HCT116 (cell line): Measurements from ENCODE around the gene PCK2. TPM values are rescaled to one million over a fixed set of nuclear protein-coding genes. Genes with fewer than 3 reads are reported as not detected.

Source experiments
- ATAC-seq: fragments of 200-7000 bp; cut with Tn5 transposase; 2 replicates; pipeline ENCODE4 v1.9.1; 2020; ENCODE audit warnings: mild to moderate bottlenecking, moderate library complexity
- BruUV-seq: library from RNA; stranded (reverse); fragments of 400-500 nt; replicated peaks from 2 replicates; lab custom pipeline; 2021; lab: Mats Ljungman, UMichigan
- CTCF ChIA-PET: fragments of 300-600 bp; sonication (Branson Sonifier 250); formaldehyde crosslinking; loops from one replicate; lab custom pipeline; 2021; ENCODE audit warnings: antibody characterized with exemption; lab: Charles Lee
- POLR2A ChIA-PET: fragments of 300-600, 350-600 bp; sonication (Branson Sonifier 250); formaldehyde crosslinking; loops from one replicate; lab custom pipeline; 2021; ENCODE audit warnings: antibody characterized with exemption; lab: Charles Lee
- RAD21 ChIA-PET, 2 experiments: fragments of 300-600 bp; sonication (Branson Sonifier 250); formaldehyde crosslinking; loops; one replicate each; lab custom pipeline; 2023; ENCODE audit warnings: low total read pairs in 2 of 2; ENCODE audit not compliant: uncharacterized antibody in 2 of 2, unreplicated experiment in 2 of 2, low non-redundant PET in 1 of 2; lab: Charles Lee
- DNase-seq: peaks from one replicate; pipeline ENCODE4 v3.0.0-alpha.2; 2010; ENCODE audit warnings: low read depth, low spot score
- H2AFZ ChIP-seq: fragments of 200-600 bp; shearing (Covaris generic), sonication (generic); 2 replicates; pipeline ENCODE4 v1.6.1; 2017; ENCODE audit warnings: low read depth, mixed run types, mixed read lengths, antibody characterized with exemption, low read length; ENCODE audit not compliant: poor library complexity, severe bottlenecking
- H3K27ac ChIP-seq: 2 replicates; pipeline ENCODE4 v1.5.1; 2012; ENCODE audit warnings: low read depth, low read length
- H3K27me3 ChIP-seq: fragments of 200-600 bp; sonication (generic); 2 replicates; pipeline ENCODE4 v1.6.1; 2016; ENCODE audit warnings: mixed run types, low read length, mixed read lengths; ENCODE audit not compliant: insufficient read depth
- H3K36me3 ChIP-seq, 2 experiments: fragments of 200-500 bp in 1 of 2; fragments of 200-600 bp in 1 of 2; sonication (Bioruptor generic) in 1 of 2; sonication (generic) in 1 of 2; 2 replicates each; pipeline versions ENCODE4 v1.5.1 to v1.6.1; 2014 to 2016; ENCODE audit warnings: low read length in 2 of 2, inconsistent platforms in 1 of 2, mixed read lengths in 1 of 2, mixed run types in 1 of 2; ENCODE audit not compliant: insufficient read depth in 2 of 2, control insufficient read depth in 1 of 2
- H3K4me1 ChIP-seq, 2 experiments: fragments of 200-600 bp in 1 of 2; sonication (generic) in 1 of 2; 2 replicates each; pipeline versions ENCODE4 v1.5.1 to v1.6.1; 2012 to 2017; ENCODE audit warnings: low read length in 2 of 2, inconsistent platforms in 1 of 2, mild to moderate bottlenecking in 1 of 2, mixed read lengths in 1 of 2, mixed run types in 1 of 2, moderate library complexity in 1 of 2; ENCODE audit not compliant: insufficient read depth in 2 of 2, control insufficient read depth in 1 of 2
- H3K4me2 ChIP-seq: fragments of 200-600 bp; sonication (generic); 2 replicates; pipeline ENCODE4 v1.6.1; 2017; ENCODE audit warnings: mixed run types, low read length, mixed read lengths
- H3K4me3 ChIP-seq, 2 experiments: fragments of 200-600 bp in 1 of 2; sonication (generic) in 1 of 2; replicated peaks in 1 of 2; 2 replicates each; pipeline ENCODE4 v1.5.1; 2011 to 2016; ENCODE audit warnings: low read length in 2 of 2, control low read depth in 1 of 2, low read depth in 1 of 2, mild to moderate bottlenecking in 1 of 2, mixed read lengths in 1 of 2, mixed run types in 1 of 2
- H3K79me2 ChIP-seq: fragments of 200-600 bp; sonication (generic); 2 replicates; pipeline ENCODE4 v1.6.1; 2017; ENCODE audit warnings: mild to moderate bottlenecking, mixed run types, low read length, moderate library complexity, mixed read lengths; ENCODE audit not compliant: insufficient read depth
- H3K9ac ChIP-seq: fragments of 200-600 bp; sonication (generic); 2 replicates; pipeline ENCODE4 v1.6.1; 2016; ENCODE audit warnings: low read length, mixed read lengths
- H3K9me2 ChIP-seq: fragments of 200-600 bp; sonication (generic), shearing (Covaris generic); 2 replicates; pipeline ENCODE4 v1.6.1; 2017; ENCODE audit warnings: mixed run types, mild to moderate bottlenecking, moderate library complexity; ENCODE audit not compliant: insufficient read depth
- H3K9me3 ChIP-seq, 2 experiments: fragments of 200-500 bp in 1 of 2; fragments of 200-600 bp in 1 of 2; sonication (Bioruptor generic) in 1 of 2; sonication (generic) in 1 of 2; 2 replicates each; pipeline ENCODE4 v1.6.1; 2014 to 2017; ENCODE audit warnings: low read length in 2 of 2, mixed read lengths in 2 of 2, inconsistent platforms in 1 of 2, low read depth in 1 of 2, mild to moderate bottlenecking in 1 of 2, mixed run types in 1 of 2, moderate library complexity in 1 of 2; ENCODE audit not compliant: control insufficient read depth in 1 of 2, insufficient read depth in 1 of 2
- H4K20me1 ChIP-seq: fragments of 200-600 bp; sonication (generic), shearing (Covaris generic); 2 replicates; pipeline ENCODE4 v1.6.1; 2017; ENCODE audit warnings: mixed run types, mild to moderate bottlenecking, moderate library complexity; ENCODE audit not compliant: insufficient read depth
- ELF1 ChIP-seq: IDR thresholded peaks from 2 replicates; pipeline ENCODE4 v1.6.1; 2012; ENCODE audit warnings: low read depth, borderline replicate concordance
- EZH2phosphoT487 ChIP-seq: fragments of 200-600 bp; IDR thresholded peaks from 2 replicates; pipeline ENCODE4 v1.6.1; 2018; ENCODE audit warnings: antibody characterized with exemption, borderline replicate concordance
- FOSL1 ChIP-seq: IDR thresholded peaks from 2 replicates; pipeline ENCODE4 v1.6.1; 2012; ENCODE audit warnings: low read depth
- REST ChIP-seq: IDR thresholded peaks from 2 replicates; pipeline ENCODE4 v1.6.1; 2012; ENCODE audit warnings: low read depth
- SRF ChIP-seq: IDR thresholded peaks from 2 replicates; pipeline ENCODE4 v1.6.1; 2012; ENCODE audit warnings: low read depth
- intact Hi-C: fragments of 100-400 bp; cut with micrococcal nuclease; formaldehyde crosslinking; loops from 2 replicates; pipeline ENCODE4 v1.10.0; 2022
- total RNA-seq: library from RNA; stranded (reverse); gene quantifications from one replicate; pipeline ENCODE4 v1.2.1, GENCODE V29; 2021; ENCODE audit not compliant: unreplicated experiment

The PCK2 gene
- total RNA-seq, 1 experiment from 2014 or later, result 94.1 TPM

DNA sequence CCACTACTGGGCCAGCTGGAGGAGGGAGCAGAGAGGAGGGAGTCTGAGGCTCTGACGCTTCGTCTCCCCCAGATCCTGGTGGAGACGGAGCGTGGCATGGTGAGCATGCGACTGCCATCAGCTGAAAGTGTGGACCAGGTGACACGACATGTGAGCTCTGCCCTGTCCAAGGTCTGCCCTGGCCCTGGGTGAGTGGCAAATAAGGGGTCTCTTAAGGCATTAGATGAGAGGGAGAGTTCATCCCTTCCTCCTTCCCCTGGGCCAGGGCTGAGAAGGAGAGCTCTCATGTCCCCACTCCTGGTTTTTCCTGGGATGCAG, 39.8 kb upstream of the PCK2 start (continued):
- no peak for TF ChIP-seq REST
- TF ChIP-seq FOSL1, result no peak
- no peak for TF ChIP-seq EZH2phosphoT487

DNA sequence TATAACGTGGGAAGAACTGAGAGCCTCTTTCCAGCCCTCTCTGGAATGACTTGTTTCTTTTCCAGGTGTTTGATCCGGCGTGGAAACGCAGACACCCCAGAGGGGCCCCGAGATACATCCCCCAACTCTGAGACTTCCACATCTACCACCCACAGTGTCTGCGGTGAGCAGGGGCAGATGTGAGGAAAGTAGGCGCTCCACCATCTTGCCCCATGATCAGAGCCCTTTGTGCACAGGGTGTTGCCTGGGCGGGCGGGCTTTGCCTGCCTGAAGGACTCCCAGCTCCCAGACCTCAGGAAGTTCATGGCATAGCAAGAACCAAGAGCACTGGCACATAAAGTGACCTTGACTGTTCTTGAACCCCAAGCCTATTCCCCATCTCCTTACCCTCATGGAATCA, 39.5 kb upstream of the PCK2 start:
- no peaks in the 10 kb centered on the region for H3K79me2 ChIP-seq
- no peaks in the 10 kb centered on the region for H3K9me2 ChIP-seq
- H3K4me2 ChIP-seq, result no peak overlapping the region
- ChIA-PET RAD21 (no interaction called here), CTCF (interaction anchor here (1.8 to 5.7 kb wide), 3 partner anchors 37 to 243 kb away, joined by 5 to 149 read pairs (median 116); partner anchors contain the start of gene PCK2)
- H4K20me1 ChIP-seq, result no peaks in the 10 kb centered on the region
- no peak overlapping the region for H3K27ac ChIP-seq
- no peak overlapping the region for H3K4me3 ChIP-seq
- no peak for ATAC-seq
- no peaks in the 10 kb centered on the region for H3K27me3 ChIP-seq
- H3K4me1 ChIP-seq, result peaks cover 6 to 25% of the 10 kb centered on the region in 2 experiments; a peak in 3 of 4 replicates
- intact Hi-C loops, result loop anchor here (5.0 kb wide), 1 partner anchor 243 kb away; the partner anchor contains the start of genes DHRS1 and NOP9
- no TSS peak for BruUV-seq
- TF ChIP-seq SRF (no peak), ELF1 (no peak)
- TF ChIP-seq, all 23 proteins: peak for 0
- Histone ChIP-seq H2AFZ (no peak overlapping the region), H3K9ac (no peak overlapping the region), H3K9me3 (no peaks in the 10 kb centered on the region), H3K36me3 (no peaks in the 10 kb centered on the region)
- DNase-seq, result no peak
- POLR2A ChIA-PET, result interaction anchor here (1.1 kb wide), 1 partner anchor 60 kb away, joined by 3 read pairs; the partner anchor contains the start of genes DCAF11 and NRL
